Left forelimb (tissue), 1 donor: ENCODE data around the gene KCNK4.

Experiments
- DNase-seq: peaks from one replicate; pipeline ENCODE4 v3.0.0-alpha.2; 2018; ENCODE audit warnings: low spot score

The KCNK4 gene

DNA sequence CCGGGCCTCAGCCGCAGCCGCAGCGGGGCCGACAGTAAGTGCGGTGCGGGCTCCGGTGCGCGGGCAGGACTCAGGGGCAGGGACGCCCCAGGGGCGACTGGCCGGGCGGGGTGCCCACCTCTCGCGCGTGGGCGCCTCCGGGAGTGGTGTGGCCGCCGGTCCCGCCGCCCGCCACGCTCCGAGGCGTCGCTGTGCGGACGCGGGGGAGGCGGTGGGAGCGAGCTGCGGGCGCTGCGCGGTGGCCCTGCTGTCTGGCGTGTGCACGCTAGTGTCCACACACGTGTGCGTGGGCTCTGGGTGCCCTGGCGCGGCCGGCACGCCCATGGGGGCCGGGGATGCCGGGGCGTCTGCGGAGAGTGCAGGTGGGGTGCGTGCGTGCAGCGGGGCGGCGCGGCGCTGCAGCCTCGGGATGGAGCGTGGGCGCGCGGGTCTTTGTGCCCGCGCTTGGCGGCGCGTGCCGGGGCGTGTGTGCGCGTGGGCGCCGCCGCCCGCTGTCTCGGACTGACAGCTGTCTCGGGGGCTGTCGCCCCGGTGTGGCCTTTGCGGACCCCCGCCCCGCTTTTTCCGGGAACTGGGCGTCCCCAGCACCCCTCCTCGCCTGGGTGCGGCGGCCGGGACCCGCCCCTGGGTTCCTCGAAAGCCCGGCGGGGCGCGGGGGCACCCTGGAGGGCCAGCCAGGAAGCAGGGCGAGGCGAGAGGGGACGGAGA lies 804 bp downstream of the KCNK4 start:
- no peak for DNase-seq

DNA sequence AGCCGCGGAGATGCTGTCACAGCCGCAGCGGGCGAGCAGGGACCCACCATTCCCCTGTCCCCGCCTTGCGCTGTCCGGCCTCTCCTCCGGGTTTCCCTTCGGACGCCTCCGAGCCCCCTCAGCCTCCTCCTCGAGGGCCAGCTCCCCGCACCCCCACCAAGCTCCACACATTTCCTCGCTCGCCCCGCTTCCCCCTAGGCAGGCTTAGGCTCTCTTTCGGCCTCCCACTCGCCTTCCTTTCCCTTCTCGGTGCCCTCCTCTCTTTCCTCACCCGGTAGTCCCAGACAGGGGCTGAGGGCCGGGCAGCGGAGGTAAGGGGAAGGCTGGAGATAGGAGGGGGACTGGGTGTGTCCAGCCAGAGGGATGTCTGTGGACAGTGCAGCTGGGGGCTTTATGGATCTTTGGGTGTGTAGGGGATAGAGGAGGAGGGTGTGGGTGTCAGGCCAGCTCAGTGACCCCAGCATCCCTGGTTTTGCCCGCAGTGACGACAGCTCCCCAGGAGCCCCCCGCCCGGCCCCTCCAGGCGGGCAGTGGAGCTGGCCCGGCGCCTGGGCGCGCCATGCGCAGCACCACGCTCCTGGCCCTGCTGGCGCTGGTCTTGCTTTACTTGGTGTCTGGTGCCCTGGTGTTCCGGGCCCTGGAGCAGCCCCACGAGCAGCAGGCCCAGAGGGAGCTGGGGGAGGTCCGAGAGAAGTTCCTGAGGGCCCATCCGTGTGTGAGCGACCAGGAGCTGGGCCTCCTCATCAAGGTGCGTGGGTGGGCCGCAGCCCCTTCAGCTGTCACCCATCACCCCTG lies 1.6 kb downstream of the KCNK4 start:
- no peak for DNase-seq

DNA sequence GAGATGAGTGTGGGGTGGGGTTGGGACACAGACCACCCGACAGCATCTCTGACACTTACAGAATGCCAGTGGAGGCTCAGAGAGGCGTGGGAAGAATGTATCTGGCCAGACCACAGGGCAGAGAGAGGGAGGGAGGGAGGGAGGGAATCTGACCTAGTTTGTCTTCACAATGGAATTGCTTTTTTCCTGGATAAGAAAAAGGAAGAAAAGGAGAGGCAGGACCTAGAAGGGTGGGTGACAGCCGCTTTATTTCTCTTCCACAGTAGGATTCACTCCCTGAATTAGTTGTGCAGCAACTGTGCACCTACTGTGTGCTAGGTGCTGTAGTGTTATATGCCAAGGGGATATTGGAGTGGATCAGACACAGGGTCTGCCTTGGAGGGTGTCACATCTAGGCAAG lies 3.7 kb downstream of the KCNK4 start:
- DNase-seq, result no peak

DNA sequence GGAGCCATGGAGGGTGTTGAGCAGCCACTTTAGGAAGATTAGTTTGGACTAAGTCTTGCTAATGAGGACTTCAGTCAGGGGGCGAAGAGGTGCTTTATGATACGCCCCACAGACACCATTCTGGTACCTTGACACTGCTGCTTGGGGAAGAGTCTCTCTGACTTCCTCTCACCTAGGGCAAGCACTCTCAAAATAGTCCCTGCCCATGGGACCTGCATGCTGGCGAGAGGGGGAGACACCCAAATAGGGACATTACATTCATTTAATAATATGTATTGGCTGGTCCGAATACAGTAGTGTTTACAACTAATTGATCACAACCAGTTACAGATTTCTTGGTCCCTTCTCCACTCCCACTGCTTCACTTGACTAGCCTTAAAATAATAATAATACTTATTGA lies 4.7 kb downstream of the KCNK4 start:
- no peak for DNase-seq

DNA sequence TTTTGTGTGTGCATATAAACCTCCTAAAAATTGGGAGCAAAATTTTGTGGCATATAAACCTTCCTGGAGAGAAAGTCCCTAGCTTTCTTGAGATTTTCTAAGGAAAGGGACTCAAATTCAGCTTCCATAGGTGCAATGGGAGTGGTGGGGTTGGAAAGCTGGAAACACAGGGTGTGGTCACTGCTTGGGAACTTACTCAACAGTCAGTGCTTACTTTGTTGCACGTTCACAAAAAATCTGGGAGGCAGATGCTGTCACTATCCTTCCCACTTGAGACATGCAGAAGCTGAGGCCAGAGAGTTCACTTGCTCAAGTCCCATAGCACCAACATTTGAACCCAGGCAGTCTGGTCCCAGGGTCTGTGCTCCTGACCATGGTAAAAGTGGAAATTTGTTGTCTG lies 5.1 kb downstream of the KCNK4 start:
- DNase-seq, result no peak

DNA sequence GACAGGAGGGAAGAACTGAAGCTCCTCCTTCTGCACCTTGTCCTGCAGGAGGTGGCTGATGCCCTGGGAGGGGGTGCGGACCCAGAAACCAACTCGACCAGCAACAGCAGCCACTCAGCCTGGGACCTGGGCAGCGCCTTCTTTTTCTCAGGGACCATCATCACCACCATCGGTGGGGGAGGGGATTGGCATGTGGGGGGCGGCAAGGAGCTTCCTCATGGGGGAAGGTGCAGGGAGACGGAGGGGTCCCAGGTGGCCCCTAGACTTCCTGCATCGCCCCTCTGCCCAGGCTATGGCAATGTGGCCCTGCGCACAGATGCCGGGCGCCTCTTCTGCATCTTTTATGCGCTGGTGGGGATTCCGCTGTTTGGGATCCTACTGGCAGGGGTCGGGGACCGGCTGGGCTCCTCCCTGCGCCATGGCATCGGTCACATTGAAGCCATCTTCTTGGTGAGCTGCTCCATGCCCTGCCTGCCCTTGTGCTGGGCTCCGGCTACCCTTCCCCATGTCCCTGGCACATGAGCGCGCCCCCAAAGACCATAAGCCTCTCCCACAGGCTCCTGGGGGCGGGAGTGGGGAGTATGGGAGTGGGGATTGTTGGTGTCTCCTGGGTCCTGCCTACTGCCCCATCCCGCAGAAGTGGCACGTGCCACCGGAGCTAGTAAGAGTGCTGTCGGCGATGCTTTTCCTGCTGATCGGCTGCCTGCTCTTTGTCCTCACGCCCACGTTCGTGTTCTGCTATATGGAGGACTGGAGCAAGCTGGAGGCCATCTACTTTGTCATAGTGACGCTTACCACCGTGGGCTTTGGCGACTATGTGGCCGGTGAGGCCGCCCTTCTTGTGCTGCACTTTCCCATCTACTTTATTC lies 6.0 kb downstream of the KCNK4 start:
- DNase-seq, result no peak

DNA sequence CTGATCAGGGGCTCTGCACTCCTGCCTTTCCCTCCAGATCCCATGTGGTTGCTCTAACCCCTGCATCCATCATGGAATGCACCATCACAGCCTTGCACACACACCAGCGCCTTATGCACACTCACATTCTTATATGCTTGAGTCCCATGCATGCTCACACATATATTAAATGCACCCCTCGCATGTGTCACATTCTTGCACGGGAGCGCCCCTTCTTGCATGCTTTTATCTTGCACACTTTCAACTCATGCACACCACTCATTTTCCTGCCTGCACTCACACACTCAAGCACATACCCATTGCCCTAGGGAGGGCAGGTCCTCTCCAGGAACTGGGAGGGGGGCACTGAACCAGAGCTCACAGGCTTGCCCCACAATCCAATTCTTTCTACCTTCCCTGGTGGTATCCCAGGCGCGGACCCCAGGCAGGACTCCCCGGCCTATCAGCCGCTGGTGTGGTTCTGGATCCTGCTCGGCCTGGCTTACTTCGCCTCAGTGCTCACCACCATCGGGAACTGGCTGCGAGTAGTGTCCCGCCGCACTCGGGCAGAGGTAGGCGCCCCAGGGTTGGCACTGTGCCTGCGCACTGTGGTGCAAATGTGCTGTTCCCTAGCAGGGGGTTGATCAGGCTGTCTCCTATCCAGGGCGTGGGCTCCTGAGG lies 6.7 kb downstream of the KCNK4 start:
- no peak for DNase-seq

DNA sequence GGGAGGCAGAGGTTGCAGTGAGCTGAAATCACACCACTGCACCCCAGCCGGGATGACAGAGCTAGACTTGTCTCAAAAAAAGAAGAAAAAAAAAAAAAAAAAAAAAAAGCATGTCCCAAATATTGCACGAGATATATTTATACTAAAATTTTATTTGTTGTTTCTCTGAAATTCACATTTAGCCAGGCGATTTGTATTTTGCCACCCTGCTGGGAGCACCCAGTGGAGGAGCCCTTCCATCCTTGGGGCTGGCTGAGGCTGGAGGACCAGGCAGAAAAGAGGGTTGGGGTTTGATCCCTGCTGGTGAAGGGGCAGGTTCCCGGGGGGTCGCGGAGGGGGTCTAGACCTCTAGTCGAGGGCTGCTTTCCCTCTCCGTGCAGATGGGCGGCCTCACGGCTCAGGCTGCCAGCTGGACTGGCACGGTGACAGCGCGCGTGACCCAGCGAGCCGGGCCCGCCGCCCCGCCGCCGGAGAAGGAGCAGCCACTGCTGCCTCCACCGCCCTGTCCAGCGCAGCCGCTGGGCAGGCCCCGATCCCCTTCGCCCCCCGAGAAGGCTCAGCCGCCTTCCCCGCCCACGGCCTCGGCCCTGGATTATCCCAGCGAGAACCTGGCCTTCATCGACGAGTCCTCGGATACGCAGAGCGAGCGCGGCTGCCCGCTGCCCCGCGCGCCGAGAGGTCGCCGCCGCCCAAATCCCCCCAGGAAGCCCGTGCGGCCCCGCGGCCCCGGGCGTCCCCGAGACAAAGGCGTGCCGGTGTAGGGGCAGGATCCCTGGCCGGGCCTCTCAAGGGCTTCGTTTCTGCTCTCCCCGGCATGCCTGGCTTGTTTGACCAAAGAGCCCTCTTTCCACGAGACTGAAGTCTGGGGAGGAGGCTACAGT lies 8.1 kb downstream of the KCNK4 start:
- DNase-seq, result no peak

DNA sequence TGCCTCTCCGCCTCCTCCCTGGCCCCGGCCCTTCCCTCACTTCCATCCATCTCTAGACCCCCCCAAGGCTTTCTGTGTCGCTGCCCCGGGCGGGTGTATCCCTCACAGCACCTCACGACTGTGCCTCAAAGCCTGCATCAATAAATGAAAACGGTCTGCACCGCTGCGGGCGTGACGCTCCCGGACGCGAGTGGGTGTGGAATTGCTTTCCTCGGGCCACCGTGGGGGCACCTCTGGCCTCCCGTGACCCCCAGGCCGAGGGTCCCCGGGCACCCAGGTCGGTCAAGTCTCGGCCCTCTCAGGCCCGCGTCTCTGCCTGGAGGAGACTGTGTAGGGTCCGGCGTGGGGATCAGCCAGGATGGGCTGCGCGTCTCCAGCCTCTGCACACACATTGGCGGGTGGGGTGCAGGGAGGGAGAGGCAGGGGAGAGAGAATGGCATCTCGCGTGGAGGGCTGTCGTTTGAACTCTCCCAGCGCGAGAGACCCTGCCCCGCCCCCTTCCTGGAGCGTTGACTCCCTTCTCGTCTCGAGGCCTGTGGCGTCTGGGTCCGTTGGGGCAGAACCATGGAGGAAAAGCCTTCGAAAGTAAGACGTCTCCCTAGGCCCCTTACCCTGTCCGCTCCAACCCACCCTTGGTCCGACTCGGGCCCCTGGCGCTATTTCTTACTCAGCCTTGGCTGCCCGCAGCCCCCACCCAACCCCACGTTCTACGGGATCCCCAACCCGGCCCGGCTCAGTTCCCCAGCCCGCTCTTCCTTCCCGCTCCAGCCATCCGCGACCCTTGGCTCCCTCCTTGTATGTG lies 8.9 kb downstream of the KCNK4 start, which contains the start of gene CATSPERZ:
Gene CATSPERZ, plus strand, starts transcription at position 512 of the 802 bp plus-strand sequence. Its CDS starts 53 bp downstream, at position 565.
- no peak for DNase-seq

DNA sequence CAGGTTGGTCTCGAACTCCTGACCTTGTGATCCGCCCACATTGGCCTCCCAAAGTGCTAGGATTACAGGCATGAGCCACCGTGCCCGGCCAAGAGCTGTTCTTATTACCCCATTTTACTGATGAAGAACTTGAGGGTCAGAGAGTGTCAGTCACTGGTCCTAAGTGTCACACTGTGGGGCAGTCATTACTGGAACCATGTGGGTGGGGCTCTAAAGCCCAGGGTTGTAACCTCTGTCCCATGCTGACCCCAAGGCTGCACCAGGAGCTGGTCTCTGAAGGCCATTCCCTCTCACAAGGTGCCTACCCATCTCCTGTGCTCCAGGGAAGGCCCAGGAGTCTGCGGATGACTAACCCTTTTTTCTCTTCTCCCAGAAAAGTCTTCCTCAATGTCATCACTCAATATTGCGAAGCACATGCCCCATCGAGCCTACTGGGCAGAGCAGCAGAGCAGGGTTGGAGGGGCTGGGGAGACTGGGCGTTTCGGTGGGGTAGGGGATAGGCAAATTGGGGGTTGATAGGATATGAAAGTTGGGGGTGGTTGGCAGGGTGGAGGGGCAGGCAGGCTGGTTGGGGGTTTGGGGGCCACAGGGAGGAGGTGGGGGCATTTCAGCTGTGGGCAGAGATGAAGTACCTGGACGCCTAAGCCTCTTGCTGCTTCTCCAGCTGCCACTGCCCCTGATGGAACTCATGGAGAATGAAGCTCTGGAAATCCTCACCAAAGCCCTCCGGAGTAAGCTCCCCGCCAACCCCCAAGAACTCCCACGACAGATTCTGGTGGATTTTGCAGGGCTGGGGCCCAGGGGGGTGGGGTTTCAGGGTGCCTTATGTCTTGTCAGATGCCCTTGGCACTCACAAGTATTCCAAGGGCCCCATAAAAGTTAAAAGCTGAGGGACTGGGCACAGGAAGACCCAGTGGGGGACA lies 12.3 kb downstream of the KCNK4 start:
- DNase-seq, result no peak

DNA sequence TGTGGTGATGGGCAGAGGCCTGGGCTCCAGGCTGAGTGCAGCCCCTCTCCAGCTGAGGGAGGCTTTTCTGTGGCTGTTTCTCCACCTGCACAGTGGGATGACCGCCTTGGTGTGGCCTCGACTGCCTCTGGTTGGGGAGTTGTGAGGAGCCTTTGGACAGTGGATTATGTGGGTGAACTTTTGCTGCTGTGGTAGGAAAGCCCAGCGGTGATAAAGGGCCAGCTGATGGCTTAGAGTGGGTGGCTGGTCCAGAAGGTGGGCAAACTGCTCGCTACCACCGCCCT lies 12.9 kb downstream of the KCNK4 start:
- DNase-seq, result no peak

DNA sequence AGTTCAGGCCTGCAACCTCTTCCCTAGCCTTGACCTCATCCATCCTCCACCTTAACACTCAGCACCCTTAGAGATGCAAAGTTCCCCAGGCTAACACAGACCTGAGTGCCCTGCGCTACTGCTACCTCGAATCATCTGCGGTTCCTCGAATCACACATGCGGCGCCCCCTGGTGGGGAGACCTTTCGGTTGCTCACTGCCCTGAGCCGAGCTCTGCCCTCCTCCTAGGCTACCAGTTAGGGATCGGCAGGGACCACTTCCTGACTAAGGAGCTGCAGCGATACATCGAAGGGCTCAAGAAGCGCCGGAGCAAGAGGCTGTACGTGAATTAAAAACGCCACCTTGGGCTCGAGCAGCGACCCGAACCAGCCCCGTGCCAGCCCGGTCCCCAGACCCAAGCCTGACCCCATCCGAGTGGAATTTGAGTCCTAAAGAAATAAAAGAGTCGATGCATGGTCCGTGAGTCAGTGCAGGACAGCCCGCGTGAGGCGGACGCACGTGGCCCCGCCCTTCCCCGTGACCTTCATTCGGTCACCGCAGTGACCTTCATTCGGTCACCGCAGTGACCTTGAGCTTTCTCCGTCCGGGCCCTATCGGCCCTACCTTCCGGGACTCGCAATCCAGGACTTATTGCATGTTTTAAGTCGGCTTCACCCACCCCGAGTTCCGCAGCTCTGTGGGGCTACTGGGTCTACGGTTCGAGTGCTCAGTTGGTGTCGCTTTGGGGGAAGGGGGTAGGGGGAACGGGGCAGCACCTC lies 13.4 kb downstream of the KCNK4 start:
- peak; percentile 90 for DNase-seq

DNA sequence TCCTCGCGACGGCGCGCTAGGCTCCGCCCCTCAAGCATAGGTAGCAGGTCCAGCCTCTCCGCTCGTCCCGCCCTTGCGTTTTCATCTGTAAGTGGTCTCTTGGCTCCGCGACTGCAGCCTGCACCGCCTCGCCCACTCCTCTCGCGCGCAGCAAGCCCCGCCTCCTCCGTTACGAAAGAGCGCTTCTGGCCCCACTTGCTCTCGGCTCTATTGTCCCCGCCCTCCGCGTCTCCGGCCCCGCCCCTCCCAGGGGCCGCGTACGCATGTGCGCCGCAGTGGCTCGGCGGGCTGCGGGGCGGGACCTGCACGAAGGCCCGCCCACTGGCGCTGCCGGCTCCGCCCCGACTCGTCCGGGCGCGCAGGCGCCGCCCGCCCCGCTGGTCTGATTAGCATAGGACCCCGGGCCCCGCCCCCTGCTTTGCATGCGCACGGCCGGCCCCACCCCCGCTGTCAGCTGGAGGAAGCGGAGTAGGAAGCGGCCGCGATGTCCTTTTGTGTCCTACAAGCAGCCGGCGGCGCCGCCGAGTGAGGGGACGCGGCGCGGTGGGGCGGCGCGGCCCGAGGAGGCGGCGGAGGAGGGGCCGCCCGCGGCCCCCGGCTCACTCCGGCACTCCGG lies 14.1 kb downstream of the KCNK4 start, which contains the start of gene ESRRA:
Gene ESRRA, plus strand, starts transcription at position 450 of the 616 bp plus-strand sequence. CDS start 1,656 bp downstream, outside the sequence.
- DNase-seq, result peak; percentile 100

DNA sequence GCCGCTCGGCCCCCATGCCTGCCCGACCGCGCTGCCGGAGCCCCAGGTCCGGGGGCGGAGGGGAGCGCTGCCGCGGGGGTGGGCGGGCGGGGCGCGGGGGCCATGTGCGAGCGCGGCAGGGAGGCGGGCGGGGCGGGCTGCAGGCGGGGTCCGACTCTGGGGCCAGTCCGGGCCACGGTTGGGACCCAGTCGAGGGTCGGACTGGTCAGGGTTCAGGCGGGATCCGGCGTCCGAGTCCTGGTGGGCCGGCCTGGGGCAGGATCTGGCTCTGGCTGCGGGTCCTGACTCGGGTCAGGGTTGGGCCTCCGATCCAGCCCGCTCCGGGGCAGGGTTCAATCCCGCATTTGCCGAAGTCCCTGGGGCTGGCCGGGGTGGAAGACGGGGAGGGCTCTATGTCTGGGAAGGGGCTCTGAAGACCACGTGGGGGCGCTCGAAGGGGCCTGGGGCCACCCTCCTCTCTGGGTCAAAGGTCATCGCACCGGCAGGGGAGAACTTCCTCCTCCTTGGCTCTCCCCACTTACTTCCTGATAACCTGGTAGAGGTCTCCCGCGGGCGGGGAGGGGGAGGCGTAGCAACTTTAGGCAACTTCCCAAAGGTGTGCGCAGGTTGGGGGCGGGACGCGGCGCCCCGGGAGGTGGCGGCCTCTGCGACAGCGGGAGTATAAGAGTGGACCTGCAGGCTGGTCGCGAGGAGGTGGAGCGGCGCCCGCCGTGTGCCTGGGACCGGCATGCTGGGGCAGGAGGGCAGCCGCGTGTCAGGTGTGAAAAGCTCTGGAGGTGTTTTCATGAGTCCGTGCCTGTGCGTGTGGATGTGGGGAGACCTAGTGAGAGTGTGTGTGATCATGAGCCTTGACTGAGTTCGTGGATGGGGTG lies 14.8 kb downstream of the KCNK4 start:
- peak; percentile 78 for DNase-seq

DNA sequence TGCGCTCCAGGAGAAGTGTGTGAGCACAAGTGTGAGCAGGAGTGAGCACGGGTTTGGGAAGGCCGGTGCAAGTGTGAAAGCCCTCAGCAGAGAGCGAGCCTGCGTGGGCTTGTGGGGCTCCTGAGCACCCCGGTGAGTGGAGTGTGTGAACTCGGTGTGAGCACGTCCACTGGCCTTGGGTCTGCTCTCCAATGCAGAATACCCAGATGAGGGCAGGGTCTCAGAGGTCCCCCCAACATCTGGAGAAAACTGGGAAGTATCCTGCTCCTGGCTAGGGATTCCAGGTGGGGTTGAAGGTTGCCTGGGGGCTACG lies 15.4 kb downstream of the KCNK4 start:
- DNase-seq, result no peak

DNA sequence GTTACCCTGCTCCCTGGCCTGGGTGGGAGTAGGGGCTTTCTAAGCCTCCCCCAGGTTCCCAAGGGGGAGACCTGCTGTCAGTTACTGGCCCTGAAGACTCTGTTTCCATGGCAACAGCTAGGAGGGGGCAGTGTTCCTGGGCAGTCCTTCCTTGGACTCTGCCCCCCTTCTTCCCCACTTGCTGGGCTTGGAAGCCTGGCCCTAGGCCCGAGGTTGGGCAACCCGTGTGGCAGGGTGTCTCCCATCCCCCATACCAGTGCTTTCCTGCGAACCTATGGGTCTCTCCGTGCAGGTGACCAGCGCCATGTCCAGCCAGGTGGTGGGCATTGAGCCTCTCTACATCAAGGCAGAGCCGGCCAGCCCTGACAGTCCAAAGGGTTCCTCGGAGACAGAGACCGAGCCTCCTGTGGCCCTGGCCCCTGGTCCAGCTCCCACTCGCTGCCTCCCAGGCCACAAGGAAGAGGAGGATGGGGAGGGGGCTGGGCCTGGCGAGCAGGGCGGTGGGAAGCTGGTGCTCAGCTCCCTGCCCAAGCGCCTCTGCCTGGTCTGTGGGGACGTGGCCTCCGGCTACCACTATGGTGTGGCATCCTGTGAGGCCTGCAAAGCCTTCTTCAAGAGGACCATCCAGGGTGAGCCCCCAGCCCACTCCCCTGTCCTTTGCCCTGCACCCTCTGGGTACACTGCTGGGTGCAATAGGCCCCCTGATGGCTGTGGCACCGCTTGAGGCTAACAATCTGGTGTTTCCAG lies 15.9 kb downstream of the KCNK4 start:
- DNase-seq, result no peak
